Measurements from ENCODE around the gene SSNA1. TPM values are rescaled to one million over a fixed set of nuclear protein-coding genes. Genes with fewer than 3 reads are reported as not detected.

SSNA1 gene
- total and polyA plus RNA-seq, 12 donors, result 13.2 to 138 (median 70.3) TPM

DNA sequence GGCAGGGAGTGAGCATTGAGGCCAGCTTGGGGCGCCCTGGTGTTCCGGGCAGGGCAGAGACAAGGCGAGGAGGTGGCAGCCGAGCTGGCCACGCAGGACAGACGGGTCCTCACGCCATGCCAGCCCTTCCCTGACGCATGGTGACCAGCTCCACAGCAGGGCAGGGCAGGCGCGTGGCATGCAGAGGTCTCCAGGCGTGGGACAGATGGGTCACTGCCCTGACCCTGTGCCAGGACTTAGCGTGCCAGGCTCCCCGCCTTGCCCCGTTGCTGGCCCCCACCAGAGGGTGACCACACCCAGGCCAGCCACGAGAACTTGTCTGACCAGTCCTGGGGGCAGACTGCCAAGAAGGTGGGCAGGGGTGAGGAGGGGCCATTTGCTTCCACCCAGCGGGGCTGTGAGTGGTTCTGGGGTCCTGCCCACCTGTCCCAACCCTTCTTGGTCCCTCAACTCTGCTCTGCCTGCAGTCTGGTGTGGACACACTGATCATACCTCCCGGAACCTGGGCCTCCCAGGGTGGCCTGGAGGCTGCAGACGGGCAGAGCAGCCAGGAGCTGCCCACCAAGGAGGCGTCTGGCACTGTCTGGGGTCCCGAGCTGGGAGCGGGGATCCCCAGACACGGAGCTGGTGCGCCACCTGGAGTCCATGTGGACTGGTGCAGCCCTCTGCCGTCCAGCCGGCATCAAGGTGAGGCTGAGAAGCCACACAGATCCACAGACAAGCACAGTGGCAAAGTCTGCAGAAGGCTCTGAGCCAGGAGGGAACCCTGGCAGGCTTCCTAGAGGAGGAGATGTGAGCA, 38.8 kb downstream of the SSNA1 start, which contains the start of gene RNF224:
Gene RNF224, plus strand, starts transcription at position 449 of the 799 bp plus-strand sequence. CDS start 834 bp downstream, outside the sequence.
- intact Hi-C loops (cut with DNase I), result loop anchor here (5.0 kb wide), 1 partner anchor 110 kb away; no protein-coding TSS in a partner anchor
- Histone ChIP-seq H3K4me3 (no peak within 1 kb of the TSS), H3K36me3 (replicated peaks in 1 of 2) (no peaks in the 10 kb centered on the region), H3K4me1 (replicated peaks in 1 of 2) (peaks cover 8 to 16% of the 10 kb centered on the region in 2 donors), H3K27ac (no peak within 1 kb of the TSS), H3K27me3 (peaks cover 36% of the 10 kb centered on the region), H3K9me3 (replicated peaks in 1 of 3) (no peaks in the 10 kb centered on the region)
- peak; percentile 74 to 95 (median 90) for TF ChIP-seq CTCF (IDR thresholded peaks at IDR 0.05)
- no peak for TF ChIP-seq POLR2A (IDR thresholded peaks at IDR 0.05)
- 32 to 46% (median 34%) methylated on average over 17 to 25 of the region's 25 CpGs; no CpG with 5 or more reads in 1 of the 4 donors for WGBS, 4 donors
- peak; percentile 75 to 89 (median 84) for DNase-seq

- intact Hi-C loops (cut with DNase I), result loop anchor here (5.0 kb wide), 1 partner anchor 111 kb away; no protein-coding TSS in a partner anchor
- Histone ChIP-seq H3K27ac (no peak overlapping the region), H3K9me3 (replicated peaks in 1 of 3) (no peaks in the 10 kb centered on the region), H3K4me1 (replicated peaks in 1 of 2) (peaks cover 2 to 9% of the 10 kb centered on the region in 2 donors), H3K36me3 (replicated peaks in 1 of 2) (no peaks in the 10 kb centered on the region), H3K27me3 (peaks cover 42% of the 10 kb centered on the region), H3K4me3 (no peak overlapping the region)
- DNase-seq, result no peak
- 25 to 33% (median 29%) methylated on average over 4 to 18 of the region's 18 CpGs for WGBS, 4 donors
- TF ChIP-seq CTCF (IDR thresholded peaks at IDR 0.05) (no peak), POLR2A (IDR thresholded peaks at IDR 0.05) (no peak)
Measured at GRCh38 chr9:137227853-137228505, 39.5 kb downstream of the SSNA1 start.

GRCh38 chr9:137228506-137228967, 40.1 kb downstream of the SSNA1 start:
- Histone ChIP-seq H3K4me3 (no peak overlapping the region), H3K27ac (no peak overlapping the region), H3K9me3 (replicated peaks in 1 of 3) (no peaks in the 10 kb centered on the region), H3K36me3 (replicated peaks in 1 of 2) (no peaks in the 10 kb centered on the region), H3K27me3 (peaks cover 42% of the 10 kb centered on the region), H3K4me1 (replicated peaks in 1 of 2) (peaks cover 0 to 8% of the 10 kb centered on the region in 2 donors)
- DNase-seq, result no peak
- intact Hi-C loops (cut with DNase I), result loop anchor here (5.0 kb wide), 1 partner anchor 111 kb away; no protein-coding TSS in a partner anchor
- no peak for TF ChIP-seq CTCF (IDR thresholded peaks at IDR 0.05)
- TF ChIP-seq POLR2A (IDR thresholded peaks at IDR 0.05), result no peak
- 48 to 70% (median 56%) methylated on average over 4 to 29 of the region's 29 CpGs; no CpG with 5 or more reads in 1 of the 4 donors for WGBS, 4 donors
